ENCODE results near the gene CCDC70.

The CCDC70 gene

DNA sequence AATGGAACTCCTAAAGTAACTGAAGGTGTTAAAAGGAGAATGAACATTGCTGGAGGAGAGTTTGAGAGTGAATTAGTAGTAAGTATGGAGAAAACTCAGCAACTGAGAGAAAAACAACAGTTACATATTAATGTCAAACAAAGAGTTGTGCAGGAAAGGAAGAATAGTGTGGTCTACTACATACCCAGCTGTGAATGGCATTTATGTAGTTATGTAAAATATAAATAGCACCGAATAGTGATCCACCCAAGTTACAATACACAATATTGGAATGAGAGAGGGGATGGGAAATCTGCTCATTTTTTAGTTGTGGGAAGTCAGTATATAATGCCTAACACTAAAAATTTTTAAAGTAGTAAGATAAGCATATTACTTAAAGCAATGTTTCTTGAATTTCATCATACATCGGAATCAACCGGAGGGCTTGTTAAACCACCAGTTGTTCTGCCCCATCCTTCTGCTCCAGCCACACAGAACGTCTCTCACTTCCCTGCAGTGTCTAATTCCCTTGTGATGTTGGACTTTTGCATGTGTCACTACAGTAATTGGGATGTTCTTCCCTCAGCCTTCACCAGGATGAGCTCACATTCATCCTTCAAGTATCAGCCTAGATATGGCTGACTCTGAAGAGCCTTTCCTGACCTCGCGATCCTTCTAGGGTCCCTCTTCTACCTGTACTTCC lies 11.5 kb downstream of the CCDC70 start:
- H3K4me3 ChIP-seq (ENCODE audit: low read length), result no peak overlapping the region
- H3K4me1 ChIP-seq (ENCODE audit: control insufficient read depth, low read length), result no peaks in the 10 kb centered on the region
- H3K36me3 ChIP-seq (ENCODE audit: control insufficient read depth, low read length), result no peaks in the 10 kb centered on the region
- H4K20me1 ChIP-seq (ENCODE audit: control insufficient read depth, insufficient read depth, low read depth, low read length), result no peaks in the 10 kb centered on the region
- no peaks in the 10 kb centered on the region for H3K9me2 ChIP-seq (replicated peaks; ENCODE audit: control insufficient read depth, low read length)
- no peak overlapping the region for H3K4me2 ChIP-seq (ENCODE audit: low read length)
- H3K27me3 ChIP-seq (ENCODE audit: control insufficient read depth, low read length), result peaks cover 18% of the 10 kb centered on the region
- no peak for TF ChIP-seq CTCF (IDR thresholded peaks at IDR 0.05; ENCODE audit: low read depth, low read length, poor library complexity, severe bottlenecking)
- no peaks in the 10 kb centered on the region for H3K9me3 ChIP-seq (ENCODE audit: control insufficient read depth, insufficient read depth, low read length)
- no peak overlapping the region for H3K27ac ChIP-seq (ENCODE audit: low read depth, low read length)
- H3F3A ChIP-seq (ENCODE audit: control insufficient read depth, insufficient read depth), result no peaks in the 10 kb centered on the region
- H3K79me2 ChIP-seq (ENCODE audit: control insufficient read depth, low read length), result no peaks in the 10 kb centered on the region

DNA sequence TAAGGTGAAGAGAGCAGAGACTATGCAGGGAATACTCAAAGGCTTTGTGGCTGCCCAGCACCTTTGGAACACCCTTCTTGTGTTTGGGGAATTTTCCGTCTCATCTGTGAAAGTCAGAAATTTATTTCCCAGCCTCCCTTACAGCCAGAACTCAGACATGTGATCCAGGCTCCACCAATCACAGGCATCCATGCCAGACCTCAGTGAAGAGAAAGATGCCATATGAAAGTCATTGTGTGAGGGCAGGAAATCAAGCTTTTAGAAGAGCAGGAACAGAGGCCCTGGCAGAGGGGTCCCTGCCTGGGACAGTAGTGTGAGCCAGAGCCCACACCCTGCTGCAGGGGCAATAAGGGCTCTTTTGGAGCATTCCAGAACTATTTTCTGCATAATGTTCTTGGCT lies 12.1 kb downstream of the CCDC70 start:
- Histone ChIP-seq H3F3A (ENCODE audit: control insufficient read depth, insufficient read depth) (no peaks in the 10 kb centered on the region), H3K27me3 (ENCODE audit: control insufficient read depth, low read length) (peaks cover 13% of the 10 kb centered on the region), H4K20me1 (ENCODE audit: control insufficient read depth, insufficient read depth, low read depth, low read length) (no peaks in the 10 kb centered on the region), H3K36me3 (ENCODE audit: control insufficient read depth, low read length) (no peaks in the 10 kb centered on the region), H3K4me1 (ENCODE audit: control insufficient read depth, low read length) (no peaks in the 10 kb centered on the region), H3K4me3 (ENCODE audit: low read length) (no peak overlapping the region), H3K27ac (ENCODE audit: low read depth, low read length) (no peak overlapping the region), H3K9me3 (ENCODE audit: control insufficient read depth, insufficient read depth, low read length) (no peaks in the 10 kb centered on the region), H3K4me2 (ENCODE audit: low read length) (no peak overlapping the region), H3K79me2 (ENCODE audit: control insufficient read depth, low read length) (no peaks in the 10 kb centered on the region), H3K9me2 (replicated peaks; ENCODE audit: control insufficient read depth, low read length) (no peaks in the 10 kb centered on the region)
- TF ChIP-seq EZH2phosphoT487 (IDR thresholded peaks at IDR 0.05; ENCODE audit: borderline replicate concordance, low read length), result no peak
- no peak for TF ChIP-seq CTCF (IDR thresholded peaks at IDR 0.05; ENCODE audit: low read depth, low read length, poor library complexity, severe bottlenecking)

DNA sequence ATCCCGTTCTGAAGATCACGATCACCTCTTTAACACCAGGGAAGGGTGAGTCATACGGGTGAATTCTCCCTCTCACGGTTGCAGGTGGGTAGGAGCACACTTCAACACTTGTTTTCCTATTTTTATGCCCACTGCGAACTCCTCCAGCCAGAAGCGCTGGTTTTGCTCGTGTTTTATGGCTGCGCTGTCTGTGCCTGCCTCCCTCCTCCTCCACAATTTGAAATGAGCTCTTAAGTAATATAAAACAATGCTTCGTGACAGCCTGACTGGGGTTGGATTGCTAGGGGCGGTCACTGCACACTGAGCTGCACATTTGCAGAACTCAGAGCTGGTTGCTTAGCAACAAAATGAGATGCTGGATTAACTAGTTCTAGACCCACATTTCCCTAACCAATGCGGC lies 12.9 kb downstream of the CCDC70 start:
- Histone ChIP-seq H3K27me3 (ENCODE audit: control insufficient read depth, low read length) (peaks cover 11% of the 10 kb centered on the region), H3K4me1 (ENCODE audit: control insufficient read depth, low read length) (no peaks in the 10 kb centered on the region), H3K36me3 (ENCODE audit: control insufficient read depth, low read length) (no peaks in the 10 kb centered on the region), H3K9me2 (replicated peaks; ENCODE audit: control insufficient read depth, low read length) (no peaks in the 10 kb centered on the region), H3K9me3 (ENCODE audit: control insufficient read depth, insufficient read depth, low read length) (no peaks in the 10 kb centered on the region), H3K79me2 (ENCODE audit: control insufficient read depth, low read length) (no peaks in the 10 kb centered on the region), H3K4me2 (ENCODE audit: low read length) (no peak overlapping the region), H3K4me3 (ENCODE audit: low read length) (no peak overlapping the region), H4K20me1 (ENCODE audit: control insufficient read depth, insufficient read depth, low read depth, low read length) (no peaks in the 10 kb centered on the region), H3F3A (ENCODE audit: control insufficient read depth, insufficient read depth) (no peaks in the 10 kb centered on the region), H3K27ac (ENCODE audit: low read depth, low read length) (no peak overlapping the region)
- TF ChIP-seq EZH2phosphoT487 (IDR thresholded peaks at IDR 0.05; ENCODE audit: borderline replicate concordance, low read length) (no peak), CTCF (IDR thresholded peaks at IDR 0.05; ENCODE audit: low read depth, low read length, poor library complexity, severe bottlenecking) (no peak)
